H1 (cell line): ENCODE measurements around the gene DNAJB12. TPM values are rescaled to one million over a fixed set of nuclear protein-coding genes. Genes with fewer than 3 reads are reported as not detected.

ENCODE experiments used
- CTCF ChIA-PET: fragments of 300-600 bp; sonication (Branson Sonifier 250); formaldehyde crosslinking; loops from one replicate; lab custom pipeline; 2021; ENCODE audit not compliant: partially characterized antibody; lab: Charles Lee
- POLR2A ChIA-PET: fragments of 300-600 bp; sonication (Branson Sonifier 250); formaldehyde crosslinking; loops from one replicate; lab custom pipeline; 2021; ENCODE audit warnings: inconsistent platforms; ENCODE audit not compliant: partially characterized antibody; lab: Charles Lee
- DNase-seq, 2 experiments: peaks; one replicate each; pipeline versions ENCODE4 v3.0.0 to v3.0.0-alpha.2; 2010 to 2022; ENCODE audit warnings: low spot score in 2 of 2, low read depth in 1 of 2, mixed read lengths in 1 of 2
- FAIRE-seq: peaks from 2 replicates; lab custom pipeline; 2011; peaks lifted over from hg19 to GRCh38; lab: Jason Lieb, UNC
- H2AFZ ChIP-seq: 2 replicates; pipeline ENCODE4 v1.8.1; 2012; ENCODE audit warnings: low read length, inconsistent platforms
- H2AK5ac ChIP-seq: 2 replicates; pipeline ENCODE4 v1.6.1; 2013; ENCODE audit warnings: low read depth, low read length
- H2BK120ac ChIP-seq: replicated peaks from 2 replicates; pipeline ENCODE3; 2013; ENCODE audit warnings: low read depth, low read length, inconsistent platforms
- H2BK12ac ChIP-seq: 2 replicates; pipeline ENCODE4 v1.6.1; 2013; ENCODE audit warnings: low read depth, low read length
- H2BK15ac ChIP-seq: 2 replicates; pipeline ENCODE4 v1.6.1; 2013; ENCODE audit warnings: low read length
- H2BK20ac ChIP-seq: 2 replicates; pipeline ENCODE4 v1.6.1; 2013; ENCODE audit warnings: low read length
- H2BK5ac ChIP-seq: 2 replicates; pipeline ENCODE4 v1.6.1; 2013; ENCODE audit warnings: low read depth, low read length
- H3K14ac ChIP-seq: 2 replicates; pipeline ENCODE4 v1.6.1; 2013; ENCODE audit warnings: inconsistent platforms; ENCODE audit not compliant: insufficient read length
- H3K18ac ChIP-seq: 2 replicates; pipeline ENCODE4 v1.6.1; 2013; ENCODE audit warnings: low read length; ENCODE audit errors: extremely low read depth
- H3K23ac ChIP-seq: 2 replicates; pipeline ENCODE4 v1.6.1; 2013; ENCODE audit warnings: inconsistent platforms; ENCODE audit not compliant: insufficient read length
- H3K23me2 ChIP-seq: 2 replicates; pipeline ENCODE4 v1.6.1; 2013; ENCODE audit warnings: low read depth, low read length
- H3K27ac ChIP-seq: 2 replicates; pipeline ENCODE4 v1.6.1; 2011; ENCODE audit warnings: low read depth, low read length, inconsistent platforms
- H3K27me3 ChIP-seq, 4 experiments: replicated peaks in 1 of 4; 1 replicate in 1 of 4; 2 replicates in 3 of 4; pipeline versions ENCODE4 v1.6.1 to v1.8.1; 2011 to 2013; ENCODE audit warnings: low read length in 3 of 4, mild to moderate bottlenecking in 3 of 4, inconsistent platforms in 2 of 4, mixed read lengths in 2 of 4, moderate library complexity in 1 of 4; ENCODE audit not compliant: control insufficient read depth in 3 of 4, insufficient read depth in 3 of 4; ENCODE audit errors: extremely low read depth in 1 of 4
- H3K36me3 ChIP-seq, 4 experiments: 2 replicates each; pipeline versions ENCODE4 v1.6.1 to v1.8.1; 2011 to 2013; ENCODE audit warnings: mild to moderate bottlenecking in 4 of 4, low read length in 3 of 4, moderate library complexity in 2 of 4, control low read depth in 1 of 4, inconsistent platforms in 1 of 4; ENCODE audit not compliant: insufficient read depth in 4 of 4, control insufficient read depth in 2 of 4
- H3K4ac ChIP-seq: replicated peaks from 2 replicates; pipeline ENCODE3; 2013; ENCODE audit warnings: low read length, low read depth, mixed read lengths, inconsistent platforms; ENCODE audit not compliant: insufficient read length
- H3K4me1 ChIP-seq, 4 experiments: replicated peaks in 1 of 4; 1 replicate in 1 of 4; 2 replicates in 3 of 4; pipeline versions ENCODE4 v1.6.1 to v1.8.1; 2011 to 2013; ENCODE audit warnings: low read length in 3 of 4, inconsistent platforms in 2 of 4, mixed read lengths in 1 of 4; ENCODE audit not compliant: insufficient read depth in 4 of 4, control insufficient read depth in 3 of 4
- H3K4me2 ChIP-seq, 2 experiments: 2 replicates each; pipeline versions ENCODE4 v1.6.1 to v1.8.1; 2011 to 2013; ENCODE audit warnings: low read depth in 2 of 2, low read length in 2 of 2, control low read depth in 1 of 2, inconsistent platforms in 1 of 2, mild to moderate bottlenecking in 1 of 2; ENCODE audit not compliant: insufficient read depth in 1 of 2
- H3K4me3 ChIP-seq, 4 experiments: fragments of 200-600, 300-600 bp in 1 of 4; sonication (generic), shearing (Covaris generic), sonication (Bioruptor Twin) in 1 of 4; 2 replicates each; pipeline versions ENCODE4 v1.5.1 to v1.8.1; 2011 to 2016; ENCODE audit warnings: low read length in 4 of 4, low read depth in 3 of 4, control low read depth in 2 of 4, inconsistent platforms in 2 of 4, mild to moderate bottlenecking in 2 of 4, mixed read lengths in 1 of 4, moderate library complexity in 1 of 4; ENCODE audit not compliant: insufficient read depth in 2 of 4; ENCODE audit errors: extremely low read depth in 1 of 4
- H3K56ac ChIP-seq: replicated peaks from 2 replicates; pipeline ENCODE3; 2013; ENCODE audit warnings: low read depth, mild to moderate bottlenecking, mixed read lengths, low read length, inconsistent platforms; ENCODE audit not compliant: insufficient read length
- H3K79me1 ChIP-seq: 2 replicates; pipeline ENCODE4 v1.6.1; 2013; ENCODE audit warnings: low read depth, low read length, control low read depth
- H3K79me2 ChIP-seq, 2 experiments: 2 replicates each; pipeline versions ENCODE4 v1.6.1 to v1.8.1; 2012 to 2013; ENCODE audit warnings: low read length in 2 of 2, mild to moderate bottlenecking in 2 of 2, inconsistent platforms in 1 of 2; ENCODE audit not compliant: insufficient read depth in 2 of 2, control insufficient read depth in 1 of 2
- H3K9ac ChIP-seq, 4 experiments: replicated peaks in 1 of 4; 1 replicate in 1 of 4; 2 replicates in 3 of 4; pipeline versions ENCODE4 v1.6.1 to v1.8.1; 2011 to 2013; ENCODE audit warnings: low read depth in 3 of 4, low read length in 3 of 4, control low read depth in 2 of 4, mild to moderate bottlenecking in 2 of 4, moderate library complexity in 2 of 4, inconsistent platforms in 1 of 4; ENCODE audit errors: extremely low read depth in 1 of 4
- H3K9me3 ChIP-seq, 2 experiments: 2 replicates each; pipeline versions ENCODE4 v1.6.1 to v1.8.1; 2012 to 2013; ENCODE audit warnings: mild to moderate bottlenecking in 2 of 2, moderate library complexity in 2 of 2, control low read depth in 1 of 2, inconsistent platforms in 1 of 2, low read depth in 1 of 2, low read length in 1 of 2, mixed read lengths in 1 of 2; ENCODE audit not compliant: insufficient read depth in 2 of 2
- H4K20me1 ChIP-seq, 2 experiments: replicated peaks in 1 of 2; 2 replicates each; pipeline versions ENCODE3 to v1.8.1; 2011 to 2013; ENCODE audit warnings: inconsistent platforms in 2 of 2, low read length in 2 of 2, mild to moderate bottlenecking in 1 of 2; ENCODE audit not compliant: insufficient read depth in 2 of 2, control insufficient read depth in 1 of 2
- H4K5ac ChIP-seq: 2 replicates; pipeline ENCODE4 v1.6.1; 2013; ENCODE audit warnings: low read length, low read depth, mixed read lengths, inconsistent platforms; ENCODE audit not compliant: insufficient read length
- H4K8ac ChIP-seq: 2 replicates; pipeline ENCODE4 v1.8.0; 2013; ENCODE audit warnings: mild to moderate bottlenecking, moderate library complexity, low read length, inconsistent platforms; ENCODE audit not compliant: insufficient read depth; ENCODE audit errors: extremely low read depth
- H4K91ac ChIP-seq: replicated peaks from 2 replicates; pipeline ENCODE3; 2013; ENCODE audit warnings: low read length, mixed read lengths, inconsistent platforms; ENCODE audit not compliant: insufficient read length
- BRCA1 ChIP-seq: IDR thresholded peaks from 2 replicates; pipeline ENCODE4 v1.6.1; 2012; ENCODE audit warnings: low read depth, low read length, improper control_type of control experiment
- CTCF ChIP-seq, 3 experiments: IDR thresholded peaks; 1 replicate in 2 of 3; 2 replicates in 1 of 3; pipeline versions ENCODE4 v1.5.1 to v1.6.1; 2011; ENCODE audit warnings: low read length in 3 of 3, mild to moderate bottlenecking in 3 of 3, inconsistent platforms in 2 of 3, low read depth in 1 of 3, moderate library complexity in 1 of 3; ENCODE audit not compliant: insufficient read depth in 1 of 3; ENCODE audit errors: control extremely low read depth in 1 of 3
- EZH2 ChIP-seq: fragments of 200-600 bp; sonication (generic); IDR thresholded peaks from 2 replicates; pipeline ENCODE4 v1.7.1; 2012; ENCODE audit warnings: low read depth, mild to moderate bottlenecking, moderate library complexity, low read length, inconsistent platforms; ENCODE audit not compliant: severe bottlenecking
- JUND ChIP-seq: IDR thresholded peaks from 2 replicates; pipeline ENCODE4 v1.6.1; 2011; ENCODE audit warnings: mild to moderate bottlenecking, improper control_type of control experiment, low read length
- KDM1A ChIP-seq: fragments of 200-600, 300-600 bp; sonication (generic); IDR thresholded peaks from 2 replicates; pipeline ENCODE4 v1.7.1; 2016; ENCODE audit warnings: mild to moderate bottlenecking, low read length, borderline replicate concordance
- KDM5A ChIP-seq: fragments of 200-600 bp; IDR thresholded peaks from 2 replicates; pipeline ENCODE4 v1.7.1; 2012; ENCODE audit warnings: mild to moderate bottlenecking, low read length, inconsistent platforms, mixed read lengths
- MAFK ChIP-seq: IDR thresholded peaks from 2 replicates; pipeline ENCODE4 v1.6.1; 2012; ENCODE audit warnings: low read depth, mild to moderate bottlenecking, improper control_type of control experiment, low read length
- POLR2AphosphoS5 ChIP-seq: IDR thresholded peaks from 2 replicates; pipeline ENCODE4 v1.6.1; 2011; ENCODE audit warnings: low read depth, low read length
- SIRT6 ChIP-seq: IDR thresholded peaks from one replicate; pipeline ENCODE4 v1.7.1; 2012; ENCODE audit warnings: low read length, inconsistent platforms
- TBP ChIP-seq: IDR thresholded peaks from 2 replicates; pipeline ENCODE4 v1.6.1; 2011; ENCODE audit warnings: low read depth, low read length, improper control_type of control experiment
- ZNF274 ChIP-seq: IDR thresholded peaks from 2 replicates; pipeline ENCODE4 v1.7.0; 2012; ENCODE audit warnings: low read length, borderline replicate concordance; ENCODE audit errors: extremely low read depth
- WGBS, 2 experiments: shearing (Covaris generic) in 1 of 2; methylation state at CpG; one replicate each; pipeline versions ENCODE4 v1.1.6 to v1.1.7; 2013 to 2015; ENCODE audit warnings: low lambda C conversion rate in 2 of 2, mixed read lengths in 2 of 2, inconsistent platforms in 1 of 2, low coverage in 1 of 2, missing lambda C conversion rate in 1 of 2; ENCODE audit not compliant: insufficient replicate concordance in 2 of 2, insufficient coverage in 1 of 2, insufficient read length in 1 of 2; ENCODE audit errors: extremely low coverage in 1 of 2, missing lambda C conversion rate in 1 of 2; 5-methylcytosine and 5-hydroxymethylcytosine counted together
- polyA plus RNA-seq, 7 experiments: library from polyadenylated mRNA; depleted of rRNA in 3 of 7; stranded (reverse) in 5 of 7; unstranded in 2 of 7; fragments of >200 nt in 5 of 7; fragments of 200-250 nt in 2 of 7; gene quantifications; 1 replicate in 5 of 7; 2 replicates in 1 of 7; 4 replicates in 1 of 7; pipeline versions ENCODE4 v1.2.1 to v1.2.3, GENCODE V29; 2011 to 2013; ENCODE audit warnings: missing spikeins in 2 of 7, mixed read lengths in 2 of 7
- total RNA-seq: library from RNA; stranded (reverse); fragmentation: NEBNext Ultra II Directional; extraction: Animal tissue kit (Norgen Biotek cat#: 25700); gene quantifications from 2 replicates; pipeline ENCODE4 v1.2.1, GENCODE V29; 2021

DNAJB12 gene
- total and polyA plus RNA-seq, 2 of the 8 experiments (the other 6 are each of a cell fraction or from before 2014, with no cell fraction given) = 10.8 to 20.5 TPM

GRCh38 chr10:72367301-72367960 is 12.7 kb upstream of the DNAJB12 start:
- CTCF ChIA-PET = interaction anchor here (1.2 to 4.4 kb wide), 3 partner anchors 7 to 508 kb away, joined by 3 to 44 read pairs (median 5); no protein-coding TSS in a partner anchor
- no peak overlapping the region for H3K56ac ChIP-seq
- H3K36me3 ChIP-seq = peaks cover 0 to 3% (median 0%) of the 10 kb centered on the region in 4 experiments; a peak in 2 of 8 replicates
- H3K79me1 ChIP-seq = no peaks in the 10 kb centered on the region
- H3K4ac ChIP-seq = no peak overlapping the region
- H3K4me3 ChIP-seq = no peak overlapping the region
- no peak overlapping the region for H2BK20ac ChIP-seq
- H3K14ac ChIP-seq = no peak overlapping the region
- H3K27ac ChIP-seq = no peak overlapping the region
- no peak for DNase-seq
- no peaks in the 10 kb centered on the region for H4K20me1 ChIP-seq
- H3K4me1 ChIP-seq = peaks cover 0 to 2% (median under 1%) of the 10 kb centered on the region in 4 experiments; a peak in 1 of 7 replicates
- no peak overlapping the region for H2AFZ ChIP-seq
- no peaks in the 10 kb centered on the region for H3K9me3 ChIP-seq
- no peak overlapping the region for H4K8ac ChIP-seq
- POLR2A ChIA-PET = no interaction called here
- H3K79me2 ChIP-seq = no peaks in the 10 kb centered on the region
- WGBS, 2 experiments = 87% methylated on average over 4 of the region's 4 CpGs; no CpG with 5 or more reads in 1 of the 2 experiments
- H3K4me2 ChIP-seq = no peak overlapping the region
- FAIRE-seq = no peak
- H2BK120ac ChIP-seq = no peak overlapping the region
- H3K23me2 ChIP-seq = no peaks in the 10 kb centered on the region
- H4K5ac ChIP-seq = no peak overlapping the region
- no peak overlapping the region for H2BK5ac ChIP-seq
- no peak overlapping the region for H4K91ac ChIP-seq
- no peaks in the 10 kb centered on the region for H3K27me3 ChIP-seq
- no peak overlapping the region for H3K23ac ChIP-seq
- no peak overlapping the region for H2BK15ac ChIP-seq
- no peak overlapping the region for H3K18ac ChIP-seq
- no peak overlapping the region for H2BK12ac ChIP-seq
- H3K9ac ChIP-seq = no peak overlapping the region
- H2AK5ac ChIP-seq = no peak overlapping the region
- no peak for TF ChIP-seq KDM1A
- TF ChIP-seq JUND = no peak
- no peak for TF ChIP-seq SIRT6
- TF ChIP-seq TBP = no peak
- no peak for TF ChIP-seq EZH2
- TF ChIP-seq CTCF (IDR thresholded peaks at IDR 0.05; ENCODE audit: control extremely low read depth in 1 of 3, insufficient read depth in 1 of 3, low read depth in 1 of 3, low read length in 3 of 3) = no peak
- TF ChIP-seq ZNF274 = no peak
- TF ChIP-seq KDM5A = no peak
- no peak for TF ChIP-seq POLR2AphosphoS5
- no peak for TF ChIP-seq MAFK
- no peak for TF ChIP-seq BRCA1
